NCI-H128 (cell line): ENCODE results near the gene HSF5.

Experiments
- DNase-seq: peaks from one replicate; lab custom pipeline; 2025; ENCODE audit not compliant: unreplicated experiment; lab: John Stamatoyannopoulos, UW

HSF5 gene

DNA sequence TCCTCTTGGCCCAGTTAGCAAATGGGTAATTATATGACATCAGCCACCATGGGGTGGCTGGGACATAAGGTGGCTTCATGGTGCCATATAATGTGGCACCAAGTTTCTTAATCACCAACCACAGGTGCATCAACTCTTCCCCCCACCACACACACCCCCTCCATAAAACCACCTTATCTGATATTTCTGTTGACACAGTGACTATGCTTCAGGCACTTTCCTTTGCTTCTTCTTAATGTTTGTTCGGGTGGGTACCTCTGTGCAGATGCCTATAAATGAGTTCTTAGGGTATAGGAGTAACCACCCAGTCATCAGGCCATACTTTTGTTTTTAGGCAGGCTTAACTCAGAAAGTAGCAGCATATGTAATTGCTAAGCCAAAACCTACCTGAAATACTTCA, 100.4 kb downstream of the HSF5 start:
- DNase-seq: no peak

DNA sequence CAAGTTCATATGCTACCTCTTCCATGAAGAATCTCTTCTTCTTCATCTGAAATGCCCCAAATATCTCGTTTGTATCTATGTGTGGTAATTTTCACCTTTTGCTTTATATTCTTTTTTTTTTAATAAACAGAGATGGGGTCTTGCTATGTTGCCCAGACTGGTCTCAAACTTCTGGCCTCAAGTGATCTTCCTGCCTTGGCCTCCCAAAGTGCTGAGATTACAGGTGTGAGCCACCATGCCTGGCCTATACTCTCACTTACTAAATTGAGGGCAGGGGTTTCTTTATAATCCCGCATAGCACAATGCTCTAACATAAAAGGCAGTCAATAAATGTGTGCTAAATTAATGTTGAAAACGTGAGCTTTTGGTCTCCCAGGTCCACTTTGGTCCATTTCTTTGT, 101.5 kb downstream of the HSF5 start:
- no peak for DNase-seq

DNA sequence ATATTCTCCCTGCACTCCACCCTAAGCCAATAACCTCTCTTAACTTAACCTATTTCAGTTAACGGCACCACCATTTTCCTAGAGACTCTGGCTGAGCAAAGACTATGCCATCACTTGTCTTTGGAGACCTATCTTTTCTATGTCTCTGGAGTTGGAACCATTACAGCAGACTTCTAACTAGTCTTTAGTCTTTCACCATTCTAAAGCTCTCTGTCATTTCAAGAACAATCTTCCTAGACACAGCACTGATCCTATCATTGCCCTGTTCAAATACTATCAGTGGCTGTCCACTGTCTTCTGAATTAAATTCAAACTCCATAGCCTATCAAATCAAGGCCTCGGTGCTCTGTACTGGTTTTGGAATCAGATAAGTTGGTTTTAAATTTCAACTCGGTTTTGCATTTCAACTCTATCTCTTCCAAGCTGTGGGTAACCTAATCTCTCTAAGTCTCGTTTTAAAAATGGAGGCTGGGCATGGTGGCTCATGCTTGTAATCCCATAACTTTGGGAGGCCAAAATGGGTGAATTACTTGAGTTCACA, 102.8 kb downstream of the HSF5 start:
- no peak for DNase-seq

DNA sequence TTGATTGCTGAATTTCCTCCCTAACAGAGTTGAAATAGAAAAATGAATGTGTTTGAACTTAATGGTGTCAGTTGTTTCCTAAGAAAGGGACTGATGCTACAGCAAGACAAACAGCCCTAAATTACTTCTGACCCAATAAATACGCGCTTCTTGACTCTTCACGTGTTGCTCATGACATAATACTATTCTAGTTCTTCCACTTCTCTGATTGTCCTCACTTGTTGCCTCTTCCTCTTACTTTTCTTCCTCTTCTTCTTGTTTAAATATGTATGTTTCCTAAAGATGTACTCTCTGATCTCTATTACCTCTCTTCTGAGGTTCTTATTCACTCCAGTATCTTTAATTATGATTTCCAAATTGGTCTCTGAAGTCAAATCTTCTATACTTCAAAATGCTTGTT, 103.3 kb downstream of the HSF5 start:
- DNase-seq: no peak

DNA sequence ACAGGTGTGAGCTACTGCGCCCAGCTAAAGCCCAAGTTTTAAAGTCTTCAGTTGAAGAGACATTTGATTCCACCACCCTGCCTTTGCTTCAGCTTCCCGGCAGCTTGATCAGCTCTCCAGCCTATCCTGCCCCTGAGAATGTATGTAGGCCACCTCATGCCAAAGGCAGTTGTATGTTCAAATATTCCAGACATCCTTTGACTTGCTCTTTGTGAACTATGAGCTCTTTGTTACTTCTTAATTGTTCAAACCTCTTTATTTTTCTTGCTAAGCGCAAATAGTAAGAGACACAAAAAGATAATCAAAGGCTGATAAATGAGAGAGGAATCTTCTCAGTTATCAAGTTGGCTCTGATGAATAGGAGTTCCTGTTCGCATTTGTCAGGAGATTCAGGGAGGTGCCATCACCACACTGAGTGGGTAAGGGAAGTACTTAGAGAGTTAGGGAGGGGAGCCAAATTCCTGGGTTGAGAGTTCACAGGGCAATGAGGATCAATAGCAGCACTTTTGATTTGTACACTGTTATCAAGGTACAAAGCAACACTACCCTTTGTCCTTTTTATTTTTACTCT, 104.2 kb downstream of the HSF5 start:
- no peak for DNase-seq

DNA sequence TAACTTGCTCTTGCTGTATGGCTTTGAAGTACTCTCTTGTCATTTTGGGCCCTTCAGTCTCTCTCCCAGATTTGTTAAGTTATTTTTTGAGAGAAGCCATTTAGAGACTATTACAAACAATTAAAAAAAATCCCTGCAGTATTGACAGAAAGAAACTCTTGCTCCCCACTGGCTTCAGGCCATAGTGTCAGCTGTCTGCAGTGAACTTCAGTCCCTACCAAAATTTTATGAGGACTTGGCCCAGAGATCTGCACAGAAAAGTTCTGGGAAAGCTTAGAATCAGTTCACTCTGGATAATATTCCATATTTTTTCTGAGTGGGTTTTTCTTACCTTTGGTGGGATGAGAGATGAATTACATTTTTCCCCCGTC, 105.4 kb downstream of the HSF5 start:
- DNase-seq: no peak

DNA sequence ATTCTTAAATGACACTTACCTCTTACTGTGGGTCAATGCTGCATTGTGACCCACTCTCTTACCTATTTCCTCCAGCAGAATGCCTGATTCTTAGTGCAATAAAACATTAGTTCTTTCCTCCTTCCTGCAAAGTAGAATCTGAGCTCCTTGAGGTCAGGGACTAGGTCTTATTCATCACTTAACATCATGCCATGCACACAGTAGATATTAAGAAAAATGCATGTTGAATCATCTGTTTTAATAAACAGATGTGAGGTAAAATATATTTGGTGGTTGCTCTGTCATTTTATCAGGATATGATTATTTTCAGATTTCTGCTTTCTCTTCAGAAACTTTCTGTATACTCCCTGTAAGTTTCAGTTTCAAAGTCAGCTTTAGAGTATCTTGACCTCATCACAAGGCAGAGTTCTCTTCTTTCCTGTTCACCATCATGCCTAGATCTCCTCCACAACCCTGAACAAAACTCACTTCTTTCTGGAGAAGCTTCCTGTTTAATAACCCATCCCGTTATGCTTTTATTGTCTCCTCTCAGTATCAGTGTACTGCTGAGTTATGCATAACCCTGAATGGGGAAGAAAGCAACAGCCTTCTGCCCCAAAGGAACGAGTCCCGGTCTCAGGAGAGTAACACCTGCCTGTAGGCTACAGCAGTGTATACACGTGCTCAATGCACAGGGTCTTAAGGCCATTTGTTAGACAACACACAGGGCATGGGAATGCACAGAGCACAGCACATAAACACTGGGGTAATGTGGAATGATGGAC, 105.9 kb downstream of the HSF5 start:
- DNase-seq: no peak

DNA sequence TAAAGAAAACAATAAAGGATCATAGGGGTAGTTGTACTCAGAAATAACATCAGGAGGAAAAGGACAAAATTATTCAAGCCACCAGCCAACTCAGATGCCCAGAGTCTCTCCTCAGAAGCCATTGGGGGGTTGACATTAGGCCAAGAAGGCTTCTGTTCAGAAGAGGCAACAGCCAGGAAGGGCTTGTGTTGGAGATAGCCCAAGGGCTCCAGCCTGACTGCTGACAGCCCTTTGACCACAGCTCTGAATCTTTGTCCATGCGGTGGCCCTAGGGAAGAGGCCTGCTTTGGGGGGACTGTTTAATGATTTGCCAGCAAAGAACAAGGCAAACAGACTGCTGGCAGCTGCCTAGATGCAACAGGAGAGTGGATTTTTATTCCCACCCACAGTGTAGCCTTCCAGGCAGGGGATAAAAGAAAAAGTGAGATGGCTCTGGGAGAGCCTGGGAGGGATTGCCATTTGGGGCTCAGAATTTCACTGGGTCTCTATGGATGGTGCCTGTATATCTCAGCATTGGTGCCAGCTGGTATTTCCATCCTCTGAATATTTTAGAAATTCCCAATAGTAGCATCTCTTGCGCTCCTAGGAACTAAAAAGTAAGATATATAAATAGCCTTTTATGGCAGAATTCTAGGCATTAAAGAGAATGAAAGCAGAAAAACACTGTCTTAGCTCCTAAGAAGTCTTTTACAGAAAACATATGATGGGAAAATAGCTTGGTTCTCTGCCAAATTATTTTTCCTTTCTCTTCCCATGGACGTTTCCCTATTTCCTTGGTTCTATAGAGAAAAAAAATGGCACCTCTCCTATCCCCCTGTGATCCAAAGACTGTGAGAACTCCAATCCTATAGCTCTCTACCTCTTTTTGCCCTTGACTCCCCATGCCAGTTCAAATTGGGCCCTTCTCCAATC, 106.8 kb downstream of the HSF5 start:
- no peak for DNase-seq

DNA sequence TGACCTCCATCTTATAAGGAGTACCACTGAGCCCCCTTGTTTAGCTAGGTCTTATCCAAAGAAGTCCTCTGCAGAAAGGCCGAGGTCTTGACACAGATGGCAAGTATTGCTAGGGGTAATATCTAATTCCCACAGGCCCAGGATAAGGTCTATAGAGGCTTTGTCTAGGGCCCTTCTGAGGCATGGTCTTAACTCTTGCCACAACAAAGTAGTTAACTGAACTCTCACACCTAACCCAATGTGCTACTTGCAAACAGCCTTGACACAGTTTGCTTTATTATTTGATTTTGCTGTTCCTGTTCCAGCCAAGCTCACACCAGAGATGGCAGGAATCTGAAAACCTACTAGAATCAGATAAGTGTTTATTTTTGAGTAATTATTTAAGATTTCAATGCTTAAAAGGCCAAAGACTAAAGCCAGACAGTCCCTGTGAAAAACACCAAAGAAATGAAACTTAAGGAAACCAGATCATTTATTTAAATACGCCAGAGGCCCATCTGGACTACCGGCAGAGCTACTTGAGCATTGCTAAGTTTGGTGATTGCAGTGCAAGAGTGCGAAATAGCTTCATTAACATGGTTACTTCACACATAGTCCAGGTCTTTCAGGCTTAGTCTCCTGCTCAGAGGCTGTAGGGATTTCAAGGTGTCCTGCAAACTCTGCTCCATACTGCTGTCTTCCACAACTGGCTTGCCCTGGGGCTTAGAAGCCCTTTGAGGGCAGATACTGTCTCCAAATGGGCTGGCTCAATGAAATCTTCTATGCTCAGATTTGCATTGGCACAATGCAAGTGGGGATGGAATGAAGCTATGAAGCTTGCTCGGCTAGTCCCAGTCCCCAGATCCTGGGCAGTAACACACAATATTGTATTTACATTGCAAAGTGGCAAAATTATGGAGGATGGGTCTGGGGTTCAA, 107.7 kb downstream of the HSF5 start:
- DNase-seq: no peak

DNA sequence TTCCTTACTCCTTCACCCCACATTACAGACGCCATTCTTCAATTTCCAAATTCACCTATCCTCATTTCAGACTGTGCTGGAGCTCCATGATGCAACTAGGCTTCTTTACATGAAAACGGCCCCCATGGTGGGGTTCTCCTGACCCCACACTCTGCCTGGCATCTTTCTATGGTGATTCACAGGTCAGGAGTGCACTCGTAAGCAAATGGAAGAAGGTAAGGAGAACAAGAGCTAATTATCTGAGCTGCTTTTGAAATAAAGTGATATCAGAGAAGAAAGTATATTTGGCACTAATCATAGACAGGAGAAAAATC, 108.7 kb downstream of the HSF5 start:
- no peak for DNase-seq

DNA sequence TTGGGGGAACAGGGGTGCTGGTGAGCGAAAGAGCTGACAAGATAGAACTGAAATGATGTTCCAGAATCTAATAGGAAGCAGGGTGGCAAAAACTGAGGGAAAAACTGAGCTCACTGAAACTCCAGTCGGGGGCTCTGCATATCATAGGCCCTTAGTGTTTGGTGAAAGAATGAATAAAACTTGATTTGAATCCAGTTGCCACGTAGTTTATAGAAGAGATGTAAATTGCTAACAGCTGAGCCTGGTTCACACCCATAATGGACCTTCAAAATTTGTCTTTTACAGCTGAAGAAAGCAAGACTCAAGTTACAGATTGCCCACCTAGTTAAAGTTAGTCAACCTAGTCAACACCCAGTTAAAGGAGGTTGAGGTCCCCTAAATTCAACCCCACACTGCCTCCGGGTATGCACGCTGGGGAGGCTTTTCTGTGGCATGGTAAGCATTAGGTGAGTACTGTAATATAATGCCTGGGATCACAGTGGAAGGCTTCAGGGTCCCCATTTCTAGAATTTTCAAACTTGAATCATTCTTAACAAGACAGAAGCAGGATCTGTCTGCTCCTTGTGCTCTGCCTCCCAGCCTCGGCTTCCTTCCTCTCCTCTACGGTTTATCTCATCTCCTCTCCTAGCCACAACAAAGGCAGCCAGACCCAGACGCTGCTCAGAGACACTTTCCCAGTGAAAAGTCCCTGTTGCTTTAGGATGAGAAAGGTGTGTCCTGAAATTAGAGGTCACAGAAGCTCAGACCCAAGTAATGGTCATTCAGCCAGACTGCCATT, 109.3 kb downstream of the HSF5 start:
- no peak for DNase-seq

DNA sequence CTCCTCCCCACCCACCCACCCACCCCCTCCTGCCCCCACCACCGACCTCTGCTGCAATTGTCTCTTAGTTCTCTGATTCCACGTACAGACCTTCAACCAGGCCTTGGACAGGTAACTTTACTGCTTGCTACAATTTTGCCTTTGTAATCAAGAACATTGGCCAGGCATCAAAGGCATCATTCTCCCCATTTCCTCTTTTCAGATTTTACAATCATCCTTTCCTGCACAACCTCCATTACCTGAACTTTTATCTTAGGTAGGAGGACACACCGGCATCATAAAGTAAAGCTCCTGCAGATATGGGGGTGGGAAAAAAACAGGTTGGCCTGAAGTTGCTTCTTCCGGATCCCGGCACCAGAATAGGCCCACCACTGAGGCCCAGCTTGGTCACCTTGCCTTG, 110.5 kb downstream of the HSF5 start:
- no peak for DNase-seq

DNA sequence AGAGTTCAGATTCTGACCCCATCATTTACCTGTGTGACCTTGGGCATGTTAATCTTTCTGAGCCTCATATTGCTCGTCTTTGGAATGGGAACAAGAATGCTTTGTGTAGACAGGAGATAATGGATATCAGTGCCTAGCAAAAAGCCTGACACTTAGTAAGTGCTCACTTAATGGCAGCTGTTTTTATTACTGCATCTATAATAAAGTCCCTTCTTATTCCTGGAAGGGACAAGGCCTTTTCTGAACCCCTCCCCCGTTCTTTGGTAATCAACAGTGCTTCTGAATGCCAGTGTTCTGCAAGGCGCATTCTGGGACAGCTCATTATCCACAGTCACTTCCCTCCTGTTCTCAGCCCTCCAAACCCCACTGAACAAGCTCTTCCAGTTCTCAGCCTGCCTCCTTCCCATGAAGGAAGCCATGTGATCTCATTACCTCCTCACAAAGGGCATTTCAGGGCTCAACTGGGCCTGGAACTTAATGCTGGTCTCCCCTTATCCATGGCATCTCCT, 111.1 kb downstream of the HSF5 start:
- DNase-seq: no peak

DNA sequence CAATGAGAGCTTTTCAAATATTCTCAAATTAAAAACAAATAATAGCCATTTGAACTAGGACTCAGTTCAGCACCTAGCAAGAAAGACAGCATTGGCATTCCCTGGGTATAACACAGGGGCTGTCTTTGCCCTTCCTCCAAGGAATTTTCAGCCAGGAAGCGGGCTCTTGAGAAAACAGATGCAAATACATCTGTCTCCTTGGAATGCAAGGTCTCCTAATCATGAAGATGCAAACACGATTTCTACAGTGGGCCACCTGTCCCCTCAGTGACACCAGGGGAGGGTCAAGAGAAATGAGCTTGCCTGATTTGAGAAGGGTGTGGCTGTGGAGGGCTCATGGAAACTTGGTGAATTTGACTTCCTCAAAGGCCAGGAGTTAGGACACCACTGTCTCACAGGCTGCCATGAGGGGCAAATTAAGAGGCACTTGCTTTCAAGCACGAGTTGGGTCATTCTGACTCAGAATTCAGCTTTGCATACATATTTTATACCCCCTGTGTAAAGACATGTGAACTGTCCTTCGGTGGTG, 111.7 kb downstream of the HSF5 start:
- DNase-seq: no peak

DNA sequence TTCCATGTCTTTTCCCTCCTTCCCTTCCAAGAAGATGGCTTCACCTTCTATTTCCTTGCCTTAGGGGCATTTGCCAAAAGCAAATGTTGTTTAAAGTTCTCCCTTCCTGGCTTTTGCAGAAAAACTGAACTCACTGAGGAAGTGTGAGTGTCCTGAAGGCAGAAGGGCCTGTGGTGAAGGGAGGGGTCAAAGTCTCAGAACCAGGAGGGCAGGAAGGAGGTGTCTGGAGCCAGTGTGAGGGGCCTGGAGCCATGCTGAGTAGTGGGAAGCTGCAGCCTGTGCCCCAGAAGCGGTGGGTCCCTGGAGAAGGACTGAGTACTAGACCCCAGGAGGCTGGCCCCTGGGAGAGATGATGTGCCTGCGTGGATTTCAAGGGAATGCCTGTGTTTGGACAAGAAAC, 112.4 kb downstream of the HSF5 start:
- no peak for DNase-seq

DNA sequence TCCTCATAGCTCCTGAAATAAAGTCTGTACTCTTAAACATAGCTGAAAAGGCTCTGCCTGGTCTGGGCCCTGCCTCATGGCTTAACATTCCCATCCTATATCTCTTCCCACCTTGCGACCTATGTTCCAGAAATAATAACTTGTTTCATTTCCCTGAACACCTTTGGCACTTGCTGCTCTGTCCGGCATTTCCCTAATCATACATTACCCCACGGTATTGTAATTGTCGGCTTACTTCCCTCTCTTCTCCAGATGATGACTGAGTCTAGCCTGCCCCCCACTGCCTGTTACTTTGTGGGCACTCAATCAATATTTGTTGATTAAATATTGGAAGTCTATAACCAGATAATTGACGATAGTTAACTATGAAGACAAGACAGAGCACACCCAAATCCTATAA, 113.0 kb downstream of the HSF5 start:
- DNase-seq: no peak

DNA sequence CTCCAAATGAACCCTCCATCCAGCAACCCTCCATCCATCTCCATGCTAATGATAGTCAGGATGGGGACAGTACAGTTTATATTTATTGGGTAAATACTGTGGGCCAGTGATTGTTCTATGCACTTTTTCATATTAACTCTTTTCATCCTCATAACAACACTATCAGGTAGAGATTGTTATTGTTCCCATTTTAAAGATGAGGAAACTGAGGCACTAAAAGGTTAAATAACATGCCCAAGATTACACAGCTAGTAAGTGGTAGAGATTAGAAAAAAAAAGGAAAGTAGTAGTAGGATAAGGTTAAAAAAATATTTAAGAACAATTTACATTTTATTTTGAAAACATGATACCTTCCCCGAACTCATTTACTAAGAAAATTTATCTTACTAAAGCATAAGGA, 114.3 kb downstream of the HSF5 start:
- no peak for DNase-seq

DNA sequence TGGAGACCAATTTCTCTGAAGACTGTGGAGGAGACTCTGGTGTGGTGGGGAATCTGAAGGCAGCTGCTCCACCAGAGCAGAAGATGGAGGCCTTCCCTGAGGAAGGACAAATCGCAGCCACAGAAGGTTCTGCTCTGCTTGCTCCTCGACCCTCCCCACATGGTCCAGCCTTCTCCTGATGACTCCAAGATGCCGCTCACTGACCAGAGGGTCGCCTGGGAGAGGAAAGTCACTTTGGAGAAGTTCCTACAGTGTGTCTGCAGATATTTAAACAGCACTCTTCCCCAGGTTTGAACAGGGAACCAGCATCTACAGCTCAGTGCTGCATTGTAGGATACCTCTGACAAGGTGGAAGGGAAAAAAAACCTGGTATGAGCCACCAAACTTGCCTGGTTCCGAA, 115.2 kb downstream of the HSF5 start:
- DNase-seq: no peak

DNA sequence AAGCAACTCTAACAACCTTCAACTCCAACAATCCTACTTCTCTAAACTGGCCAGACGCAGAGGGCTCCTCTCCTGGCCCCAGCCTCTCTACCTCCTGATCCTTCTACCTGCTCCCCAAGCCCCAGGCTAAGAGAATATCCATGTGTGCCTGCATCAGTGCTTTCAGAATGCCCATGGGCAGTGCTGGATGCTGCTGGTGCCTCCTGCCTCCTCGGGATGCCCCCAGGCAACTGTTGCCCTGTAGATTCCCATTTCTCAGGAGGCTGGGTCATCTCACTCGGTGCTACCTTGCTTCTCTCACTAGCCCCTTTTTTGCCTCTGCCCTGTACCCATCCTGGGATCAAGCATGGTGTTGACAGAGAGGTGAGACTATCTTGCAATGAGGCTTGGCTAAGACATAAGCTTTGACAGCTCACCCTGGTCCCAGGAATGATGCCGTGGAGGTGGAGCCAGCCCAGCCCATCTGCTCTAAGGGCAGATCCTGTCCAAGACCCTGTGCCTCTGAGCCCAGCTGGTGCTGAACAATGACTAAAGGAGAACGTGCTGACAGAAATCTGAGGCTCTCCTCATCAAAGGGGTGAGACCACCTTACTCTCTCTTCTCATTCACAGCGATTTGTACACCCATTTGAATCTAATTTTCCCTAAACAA, 116.8 kb downstream of the HSF5 start:
- no peak for DNase-seq
